ENCODE data around the gene IRAK1BP1.

DNA sequence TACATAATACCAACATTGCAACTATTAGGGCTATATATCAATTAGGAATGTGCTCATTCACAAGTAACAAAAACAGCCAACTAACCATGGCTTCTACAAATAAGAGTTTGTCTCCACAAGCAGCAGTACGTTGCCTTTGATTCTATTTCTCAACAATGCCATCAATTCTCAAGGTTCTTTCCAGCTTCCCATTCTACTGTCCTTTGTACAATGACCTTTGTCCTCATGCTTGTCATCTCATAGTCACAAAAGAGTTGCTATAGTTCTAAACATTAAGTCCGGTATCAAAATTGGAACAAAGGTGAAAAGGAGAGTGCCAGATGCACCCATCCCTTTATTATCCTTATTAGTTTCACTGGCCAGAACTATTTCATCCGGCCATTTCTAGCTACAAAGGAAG, 30.8 kb upstream of the IRAK1BP1 start:
- TF ChIP-seq, protein P1, sequence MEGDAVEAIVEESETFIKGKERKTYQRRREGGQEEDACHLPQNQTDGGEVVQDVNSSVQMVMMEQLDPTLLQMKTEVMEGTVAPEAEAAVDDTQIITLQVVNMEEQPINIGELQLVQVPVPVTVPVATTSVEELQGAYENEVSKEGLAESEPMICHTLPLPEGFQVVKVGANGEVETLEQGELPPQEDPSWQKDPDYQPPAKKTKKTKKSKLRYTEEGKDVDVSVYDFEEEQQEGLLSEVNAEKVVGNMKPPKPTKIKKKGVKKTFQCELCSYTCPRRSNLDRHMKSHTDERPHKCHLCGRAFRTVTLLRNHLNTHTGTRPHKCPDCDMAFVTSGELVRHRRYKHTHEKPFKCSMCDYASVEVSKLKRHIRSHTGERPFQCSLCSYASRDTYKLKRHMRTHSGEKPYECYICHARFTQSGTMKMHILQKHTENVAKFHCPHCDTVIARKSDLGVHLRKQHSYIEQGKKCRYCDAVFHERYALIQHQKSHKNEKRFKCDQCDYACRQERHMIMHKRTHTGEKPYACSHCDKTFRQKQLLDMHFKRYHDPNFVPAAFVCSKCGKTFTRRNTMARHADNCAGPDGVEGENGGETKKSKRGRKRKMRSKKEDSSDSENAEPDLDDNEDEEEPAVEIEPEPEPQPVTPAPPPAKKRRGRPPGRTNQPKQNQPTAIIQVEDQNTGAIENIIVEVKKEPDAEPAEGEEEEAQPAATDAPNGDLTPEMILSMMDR (conservative IDR thresholded peaks at IDR 0.05; ENCODE audit: low read length) = no peak
- no peak for TF ChIP-seq EZH2phosphoT487 (IDR thresholded peaks at IDR 0.05; ENCODE audit: borderline replicate concordance, low read depth, low read length)
